ENCODE measurements around the gene KCNMA1. TPM values are rescaled to one million over a fixed set of nuclear protein-coding genes. Genes with fewer than 3 reads are reported as not detected.

KCNMA1 gene
- total RNA-seq, 1 experiment from 2014 or later, result 0.70 TPM

- H3K9me2 ChIP-seq (ENCODE audit: insufficient read depth), result no peaks in the 10 kb centered on the region
- no peaks in the 10 kb centered on the region for H3K4me1 ChIP-seq (replicated peaks; ENCODE audit: insufficient read depth)
- no peak overlapping the region for H3K4me2 ChIP-seq
- H3K4me3 ChIP-seq, result no peak overlapping the region
- DNase-seq, result no peak
- H3K79me2 ChIP-seq (ENCODE audit: low read depth), result no peaks in the 10 kb centered on the region
- intact Hi-C loops (cut with micrococcal nuclease; ENCODE audit: unreplicated experiment), result no loop called here
- H3K27me3 ChIP-seq (ENCODE audit: insufficient read depth, low read depth), result peaks cover 9% of the 10 kb centered on the region; the same call in 1 of the 2 replicates
- H2AFZ ChIP-seq, result no peak overlapping the region
- CTCF ChIA-PET, result no interaction called here
- no peaks in the 10 kb centered on the region for H3K9me3 ChIP-seq (ENCODE audit: insufficient read depth, low read depth)
- POLR2A ChIA-PET (ENCODE audit: unreplicated experiment), result no interaction called here
- H3K36me3 ChIP-seq (ENCODE audit: low read depth), result no peaks in the 10 kb centered on the region
- H3K27ac ChIP-seq, result no peak overlapping the region
- no peaks in the 10 kb centered on the region for H4K20me1 ChIP-seq (ENCODE audit: insufficient read depth)
- H3F3A ChIP-seq (ENCODE audit: insufficient read depth, low read depth), result no peaks in the 10 kb centered on the region
- TF ChIP-seq CTCF (conservative IDR thresholded peaks at IDR 0.05), result no peak
- TF ChIP-seq EZH2 (IDR thresholded peaks at IDR 0.05; ENCODE audit: low read depth), result no peak
- BruUV-seq (replicated peaks), result no TSS peak
Observed at GRCh38 chr10:77099136-77099535, 538.5 kb downstream of the KCNMA1 start.

- no peak for DNase-seq
- H3K4me3 ChIP-seq, result no peak overlapping the region
- no peaks in the 10 kb centered on the region for H3K79me2 ChIP-seq (ENCODE audit: low read depth)
- no peak overlapping the region for H3K4me2 ChIP-seq
- H3K9me3 ChIP-seq (ENCODE audit: insufficient read depth, low read depth), result no peaks in the 10 kb centered on the region
- no TSS peak for BruUV-seq (replicated peaks)
- H3K36me3 ChIP-seq (ENCODE audit: low read depth), result no peaks in the 10 kb centered on the region
- H4K20me1 ChIP-seq (ENCODE audit: insufficient read depth), result no peaks in the 10 kb centered on the region
- H3K27ac ChIP-seq, result no peak overlapping the region
- peaks cover 9% of the 10 kb centered on the region; the same call in 1 of the 2 replicates for H3K27me3 ChIP-seq (ENCODE audit: insufficient read depth, low read depth)
- no peaks in the 10 kb centered on the region for H3F3A ChIP-seq (ENCODE audit: insufficient read depth, low read depth)
- ChIA-PET POLR2A (ENCODE audit: unreplicated experiment) (no interaction called here), CTCF (no interaction called here)
- intact Hi-C loops (cut with micrococcal nuclease; ENCODE audit: unreplicated experiment), result no loop called here
- TF ChIP-seq CTCF (conservative IDR thresholded peaks at IDR 0.05) (no peak), EZH2 (IDR thresholded peaks at IDR 0.05; ENCODE audit: low read depth) (no peak)
- no peak overlapping the region for H2AFZ ChIP-seq
- H3K9me2 ChIP-seq (ENCODE audit: insufficient read depth), result no peaks in the 10 kb centered on the region
- H3K4me1 ChIP-seq (replicated peaks; ENCODE audit: insufficient read depth), result no peaks in the 10 kb centered on the region
Observed at GRCh38 chr10:77097625-77098024, 540.0 kb downstream of the KCNMA1 start.

GRCh38 chr10:77093126-77093525 lies 544.5 kb downstream of the KCNMA1 start:
- no TSS peak for BruUV-seq (replicated peaks)
- no peak for DNase-seq
- Histone ChIP-seq H3K9me3 (ENCODE audit: insufficient read depth, low read depth) (no peaks in the 10 kb centered on the region), H3K9me2 (ENCODE audit: insufficient read depth) (no peaks in the 10 kb centered on the region), H4K20me1 (ENCODE audit: insufficient read depth) (no peaks in the 10 kb centered on the region), H3K4me2 (no peak overlapping the region), H3K27ac (no peak overlapping the region), H3F3A (ENCODE audit: insufficient read depth, low read depth) (no peaks in the 10 kb centered on the region), H3K4me1 (replicated peaks; ENCODE audit: insufficient read depth) (no peaks in the 10 kb centered on the region), H3K4me3 (no peak overlapping the region), H3K27me3 (ENCODE audit: insufficient read depth, low read depth) (peaks cover 15% of the 10 kb centered on the region; the same call in 1 of the 2 replicates), H2AFZ (no peak overlapping the region), H3K36me3 (ENCODE audit: low read depth) (no peaks in the 10 kb centered on the region), H3K79me2 (ENCODE audit: low read depth) (no peaks in the 10 kb centered on the region)
- intact Hi-C loops (cut with micrococcal nuclease; ENCODE audit: unreplicated experiment), result no loop called here
- ChIA-PET POLR2A (ENCODE audit: unreplicated experiment) (no interaction called here), CTCF (no interaction called here)
- no peak for TF ChIP-seq EZH2 (IDR thresholded peaks at IDR 0.05; ENCODE audit: low read depth)
- no peak for TF ChIP-seq CTCF (conservative IDR thresholded peaks at IDR 0.05)

Data from PC-9 (cell line).